G401 (cell line): ENCODE measurements around the gene PACRG. TPM values are rescaled to one million over a fixed set of nuclear protein-coding genes. Genes with fewer than 3 reads are reported as not detected.

Experiments
- DNase-seq: peaks from one replicate; pipeline ENCODE4 v3.0.0-alpha.2; 2015; ENCODE audit warnings: low spot score
- in situ Hi-C: cut with HindIII; loops from 2 replicates; pipeline ENCODE4 v1.10.0; 2016; ENCODE audit warnings: low sequenced_read_pairs, mixed read lengths
- total RNA-seq: library from RNA; depleted of rRNA; stranded (reverse); fragments of >200 nt; shearing (Covaris generic); gene quantifications from 2 replicates; pipeline ENCODE4 v1.2.3, GENCODE V29; 2014

PACRG gene
- total RNA-seq, 1 experiment from 2014 or later, result not detected

- in situ Hi-C loops, result no loop called here
- DNase-seq, result no peak
These were observed 504.3 kb downstream of the PACRG start for GRCh38 chr6:163232015-163232523.

DNA sequence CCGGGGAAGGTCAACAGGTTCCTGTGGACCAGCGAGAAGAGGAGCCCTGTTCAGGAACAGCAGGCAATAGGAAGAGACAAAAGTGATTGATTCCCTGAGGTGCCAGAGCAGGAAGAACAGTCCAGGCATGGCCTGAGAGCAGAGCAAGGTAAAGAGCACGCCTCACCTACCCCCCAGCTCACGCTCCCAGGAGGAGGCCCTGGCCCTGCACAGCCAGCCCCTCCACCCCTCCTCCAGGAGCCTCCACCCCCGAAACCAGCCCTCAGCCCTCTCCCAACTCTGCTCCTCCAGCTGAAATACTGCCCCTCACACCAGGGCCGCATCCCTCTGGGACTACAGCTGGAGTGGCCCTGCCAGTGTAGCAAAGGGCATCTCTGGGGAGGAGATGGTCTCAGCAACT is 504.9 kb downstream of the PACRG start:
- DNase-seq, result no peak
- in situ Hi-C loops, result no loop called here

- no peak for DNase-seq
- in situ Hi-C loops, result no loop called here
These were observed 509.3 kb downstream of the PACRG start for GRCh38 chr6:163237110-163237509.

- in situ Hi-C loops, result no loop called here
- no peak for DNase-seq
These were observed 512.0 kb downstream of the PACRG start for GRCh38 chr6:163239572-163240340.

DNA sequence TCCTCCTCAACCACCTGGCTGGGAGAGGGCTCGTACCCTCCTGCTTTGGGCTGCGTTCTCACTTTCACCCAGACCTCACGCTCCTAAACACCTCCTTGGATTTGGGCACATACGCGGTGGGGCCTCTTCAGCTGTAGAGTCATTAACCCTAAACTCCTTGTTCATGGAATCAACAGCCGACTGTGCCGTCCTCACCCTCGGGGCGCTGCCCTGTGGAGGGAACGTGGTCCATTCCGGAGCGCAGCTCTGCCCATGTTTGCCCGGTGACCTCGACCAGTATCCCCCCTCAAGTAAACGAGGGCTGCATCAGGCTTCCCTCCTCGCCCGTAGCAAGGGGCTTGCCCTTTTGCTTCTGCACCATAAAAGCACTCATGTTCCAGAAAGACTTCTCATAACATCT is 512.8 kb downstream of the PACRG start:
- in situ Hi-C loops, result no loop called here
- no peak for DNase-seq

DNA sequence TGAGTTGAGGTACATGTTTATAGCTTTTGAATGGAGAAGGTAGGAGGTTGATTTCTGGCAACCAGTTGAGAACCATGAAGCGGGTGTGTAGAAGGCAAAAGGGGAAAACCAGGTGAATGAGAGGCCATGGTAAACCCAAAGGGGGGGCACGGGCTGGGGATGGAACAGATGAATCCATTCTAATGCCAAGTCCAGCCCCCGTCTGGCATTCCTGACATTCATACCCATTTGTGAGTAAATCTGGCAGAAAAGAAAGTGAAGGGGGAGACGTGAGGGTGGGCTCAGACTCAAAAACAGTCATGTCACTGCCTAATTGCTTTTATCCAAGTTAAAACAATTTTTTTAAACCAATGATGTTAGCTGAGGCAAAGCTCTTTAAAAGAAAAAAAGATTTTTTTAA is 513.9 kb downstream of the PACRG start:
- DNase-seq, result no peak
- in situ Hi-C loops, result no loop called here

DNA sequence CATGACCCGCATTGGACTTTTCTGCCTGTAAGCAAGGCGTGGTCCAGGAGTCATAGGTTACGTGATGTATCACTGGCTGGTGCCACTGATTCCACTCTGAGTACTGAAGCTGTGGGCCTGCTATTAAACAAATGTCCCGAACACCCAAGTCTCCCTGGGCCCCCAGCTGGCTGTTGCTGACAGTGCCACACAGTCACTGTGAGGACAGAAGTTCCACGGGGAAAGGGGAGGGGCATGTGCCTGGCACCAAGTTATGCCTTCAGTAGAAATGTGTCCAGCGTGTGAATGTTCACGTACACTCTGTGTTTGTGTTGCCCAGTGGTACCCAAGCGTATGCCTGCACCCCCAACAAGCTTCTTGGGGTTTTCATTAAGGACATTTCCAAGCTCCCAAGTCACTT is 515.3 kb downstream of the PACRG start:
- DNase-seq, result no peak
- in situ Hi-C loops, result no loop called here

GRCh38 chr6:163243692-163244589 is 516.2 kb downstream of the PACRG start:
- no peak for DNase-seq
- in situ Hi-C loops, result no loop called here

DNA sequence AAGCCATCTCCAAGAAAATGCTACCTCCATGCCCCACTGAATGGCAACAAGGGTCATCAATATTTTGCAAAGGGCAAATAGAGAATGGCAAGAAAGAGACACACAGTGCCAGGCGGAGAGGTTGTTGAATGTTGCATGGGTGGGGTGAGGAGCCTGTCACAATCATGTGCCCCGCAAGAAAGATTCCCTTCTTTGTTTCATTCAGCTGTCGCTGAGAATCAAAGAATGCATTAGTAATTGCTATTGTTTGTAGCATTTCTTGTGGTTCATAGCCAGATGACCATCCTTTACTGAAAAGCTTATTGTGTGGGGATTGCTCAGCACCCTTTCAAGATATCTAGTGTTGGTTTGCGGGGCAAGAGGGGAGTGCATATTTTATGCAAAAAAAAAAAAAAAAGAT is 520.3 kb downstream of the PACRG start:
- DNase-seq, result no peak
- in situ Hi-C loops, result no loop called here

DNA sequence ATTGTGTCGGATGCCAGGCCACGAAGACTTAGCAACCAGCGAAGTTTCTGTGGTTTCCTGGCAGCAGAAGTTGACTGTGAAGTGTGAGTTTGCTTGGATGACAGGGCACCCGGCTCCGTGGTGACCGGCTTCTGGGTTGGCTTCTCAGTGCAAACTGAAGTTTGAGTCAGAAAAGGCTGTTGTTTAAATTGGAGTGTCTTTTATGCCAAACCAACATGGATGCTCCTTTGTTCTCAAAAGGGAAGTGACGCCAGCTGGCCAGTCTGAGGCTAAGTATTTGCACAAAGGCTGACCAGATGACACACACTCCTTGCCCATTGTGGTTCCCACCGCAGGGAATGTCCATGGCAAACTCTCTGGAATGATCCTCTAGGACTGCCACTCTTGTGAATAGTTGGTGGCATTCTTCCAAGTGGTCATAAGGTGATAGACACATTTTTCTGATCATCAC is 521.9 kb downstream of the PACRG start:
- DNase-seq, result peak; percentile 20
- in situ Hi-C loops, result no loop called here

DNA sequence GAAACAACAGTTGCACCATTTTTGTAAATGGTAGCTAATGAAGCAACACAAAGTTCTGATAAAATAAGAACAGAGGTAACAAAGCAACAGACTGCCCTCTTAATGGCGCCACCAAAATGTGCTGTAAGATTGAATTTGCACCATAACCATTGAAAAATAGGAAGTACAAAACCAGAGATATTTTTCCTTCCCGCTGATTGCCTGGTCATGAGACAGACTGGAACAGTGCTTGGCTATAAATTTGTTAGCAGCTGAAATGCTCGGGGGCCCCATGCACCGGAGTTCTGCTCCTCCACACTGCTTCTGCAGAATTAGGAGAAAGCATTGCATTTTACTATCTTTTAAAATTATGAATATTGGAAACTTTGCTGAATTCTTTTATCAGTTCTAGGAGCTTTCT is 522.3 kb downstream of the PACRG start:
- no peak for DNase-seq
- in situ Hi-C loops, result no loop called here

- in situ Hi-C loops, result no loop called here
- no peak for DNase-seq
These were observed 524.4 kb downstream of the PACRG start for GRCh38 chr6:163252061-163252591.

DNA sequence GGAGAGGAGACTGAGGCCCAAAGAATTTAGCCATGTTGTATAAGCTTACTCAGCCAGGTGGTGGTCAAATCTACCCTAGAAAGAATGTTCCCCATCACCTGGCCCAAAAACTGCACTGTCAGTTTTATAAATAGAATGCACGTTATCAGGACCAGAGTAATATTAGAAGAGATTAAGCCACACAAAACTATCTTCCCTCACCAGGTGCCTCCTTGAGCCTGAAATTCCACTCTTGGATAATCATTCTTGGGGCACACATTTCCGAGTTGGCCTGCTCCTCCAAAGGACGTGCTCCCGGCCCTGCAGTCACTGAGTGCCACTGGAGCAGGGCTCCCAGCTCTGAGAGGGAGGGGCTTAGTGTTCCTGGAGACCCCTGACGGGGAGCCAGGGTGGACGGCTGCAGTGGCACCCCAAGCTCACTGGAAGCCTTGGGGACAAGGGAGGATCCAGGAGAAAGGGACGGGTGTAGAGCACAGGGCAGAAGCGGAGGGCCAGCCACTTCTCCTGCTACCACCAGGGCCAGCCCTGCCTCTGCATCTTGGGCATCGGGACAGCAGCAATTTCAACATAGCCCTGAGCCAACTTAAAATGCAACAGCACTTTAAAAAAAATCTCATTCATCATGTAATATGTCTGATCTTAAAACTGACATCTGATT is 525.9 kb downstream of the PACRG start:
- DNase-seq, result no peak
- in situ Hi-C loops, result no loop called here

DNA sequence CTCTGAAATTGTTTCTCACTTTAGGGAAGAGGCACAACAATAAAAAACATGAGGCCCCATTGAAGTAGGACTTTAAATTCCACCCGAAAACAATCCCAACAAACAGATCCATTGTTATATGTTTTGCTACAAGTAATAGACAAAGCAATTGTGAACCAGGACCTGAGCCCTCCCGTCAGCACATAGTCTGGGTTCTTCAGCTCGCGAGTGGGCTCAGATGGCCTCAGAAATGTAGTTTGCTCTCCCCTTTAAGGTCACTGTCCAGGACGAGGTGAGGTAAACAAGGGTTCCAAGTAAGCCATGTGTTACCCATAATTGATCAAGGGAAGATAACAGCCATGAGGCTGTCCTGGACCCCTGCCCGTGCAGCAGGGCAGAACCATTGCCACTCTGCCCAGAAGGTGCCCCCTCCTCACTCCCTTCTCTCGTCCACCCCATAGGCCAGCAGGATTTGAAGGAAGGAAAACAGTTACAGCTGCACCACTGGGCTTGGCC is 526.6 kb downstream of the PACRG start:
- in situ Hi-C loops, result no loop called here
- no peak for DNase-seq

DNA sequence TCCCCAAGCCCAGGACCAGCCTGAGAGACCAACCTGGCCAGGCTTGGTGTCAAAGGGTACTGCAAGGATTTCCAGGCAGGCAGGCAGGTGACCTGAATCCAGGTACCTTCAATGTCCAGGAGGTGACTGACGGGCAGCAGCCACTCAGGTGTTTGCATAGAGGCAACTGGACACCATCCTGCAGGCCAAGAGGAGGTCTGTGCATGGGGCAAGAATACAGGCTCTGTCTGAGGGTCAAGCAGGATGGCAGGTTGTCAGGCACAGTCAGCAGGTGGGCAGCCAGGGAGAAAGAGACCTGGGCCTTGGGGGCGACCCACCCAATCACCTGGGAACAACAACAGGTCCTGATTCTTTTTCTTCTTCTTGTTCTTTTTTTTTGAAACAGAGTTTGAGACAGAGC is 527.5 kb downstream of the PACRG start:
- in situ Hi-C loops, result no loop called here
- no peak for DNase-seq

DNA sequence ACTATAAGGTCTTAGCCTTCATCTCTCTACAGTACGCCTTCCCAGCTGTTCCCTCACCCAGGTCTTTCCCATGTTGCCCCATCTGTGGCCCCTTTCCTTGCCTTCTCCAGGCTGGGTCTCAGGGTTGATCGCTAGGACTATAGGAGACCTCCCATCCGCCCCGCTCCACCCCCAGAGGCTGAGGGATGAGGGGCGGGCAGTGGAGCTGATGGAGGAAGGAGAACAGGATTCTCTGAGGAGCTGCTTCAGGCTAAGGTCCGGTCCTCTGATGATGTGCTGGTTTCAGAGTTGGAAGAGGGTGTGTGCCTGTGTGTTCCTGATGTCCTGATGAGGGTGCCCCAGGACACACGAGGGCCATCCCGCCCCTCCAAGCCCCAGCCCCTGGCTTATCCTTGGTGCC is 531.9 kb downstream of the PACRG start:
- no peak for DNase-seq
- in situ Hi-C loops, result no loop called here

DNA sequence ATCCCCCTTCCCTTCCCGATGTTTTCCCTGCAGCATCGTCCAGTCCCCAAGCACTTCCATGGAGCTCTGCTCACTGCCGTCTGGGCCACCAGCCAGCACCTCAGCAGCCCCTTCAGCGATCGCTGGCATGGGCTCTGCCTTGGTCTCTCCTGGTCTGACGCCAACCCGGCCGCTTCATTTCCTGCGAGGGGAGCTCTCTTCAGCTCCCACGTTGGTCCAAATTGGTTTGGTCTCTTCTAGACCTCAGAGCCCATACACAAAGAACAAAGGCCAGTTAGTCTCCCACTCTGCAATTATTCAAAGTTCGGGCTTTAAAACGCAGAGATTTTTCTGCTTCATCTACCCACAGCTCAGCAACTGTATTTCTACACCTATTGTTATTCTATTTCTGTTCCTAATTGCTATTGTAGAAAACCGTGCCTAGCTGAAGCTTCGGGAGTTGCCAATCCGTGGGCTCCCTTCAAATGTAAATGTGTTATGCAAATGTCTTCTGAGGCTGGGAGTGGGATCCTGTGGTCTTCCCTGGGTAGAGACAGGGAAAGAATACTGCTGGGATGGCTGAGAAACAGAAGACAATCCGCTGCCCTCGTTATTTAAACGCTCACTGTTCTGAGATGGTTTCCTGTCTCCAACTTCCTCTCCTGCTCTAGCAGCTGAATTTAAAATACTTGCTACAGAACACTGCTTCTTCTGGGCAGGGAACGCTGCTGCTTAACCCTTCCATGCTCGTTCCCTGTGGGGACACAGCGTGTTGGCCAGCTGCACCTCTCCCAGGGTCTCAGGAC is 532.5 kb downstream of the PACRG start:
- in situ Hi-C loops, result no loop called here
- peak; percentile 43 for DNase-seq

DNA sequence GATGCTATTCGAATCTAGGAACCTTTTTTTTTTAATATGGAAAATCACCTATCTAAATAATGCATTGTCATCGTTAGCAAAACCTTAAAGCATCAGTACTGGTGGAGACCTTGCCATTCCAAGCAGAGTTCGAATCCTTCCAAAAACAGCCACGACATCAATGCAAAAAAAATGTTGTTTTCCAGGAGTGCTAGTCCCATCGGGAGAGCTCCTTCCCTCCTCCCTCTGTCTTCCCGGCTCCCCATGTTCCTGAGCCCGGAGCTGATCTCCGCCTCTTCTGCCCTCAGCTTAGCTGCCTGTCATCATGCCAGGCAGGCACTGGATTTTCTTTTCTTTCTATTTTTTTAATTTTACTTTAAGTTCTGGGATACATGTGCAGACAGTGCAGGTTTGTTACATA is 533.1 kb downstream of the PACRG start:
- in situ Hi-C loops, result no loop called here
- no peak for DNase-seq

GRCh38 chr6:163261361-163261760 is 533.6 kb downstream of the PACRG start:
- no peak for DNase-seq

More at GRCh38 chr6:163261361-163261760, 533.6 kb downstream of the PACRG start:
- in situ Hi-C loops, result no loop called here
